ENCODE results near the gene AFF3.

Gene AFF3

DNA sequence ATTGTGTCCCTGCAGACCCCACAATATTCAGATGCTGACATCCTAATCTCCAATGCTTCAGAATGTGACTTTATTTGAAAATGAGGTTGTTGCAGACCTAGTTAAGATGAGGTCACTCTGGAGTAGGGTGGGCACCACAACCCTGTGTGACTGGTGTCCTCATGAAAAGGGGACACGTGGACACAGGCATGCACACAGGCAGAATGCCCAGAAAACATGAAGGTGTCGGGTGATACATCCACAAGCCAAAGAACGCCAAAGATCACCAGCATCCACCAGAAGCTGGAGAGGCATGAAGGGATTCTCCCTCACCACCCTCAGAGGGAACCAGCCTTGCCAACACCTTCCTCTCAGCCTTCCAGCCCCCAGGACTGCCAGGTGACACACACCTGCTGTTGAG, 69.3 kb downstream of the AFF3 start:
- DNase-seq (ENCODE audit: low read depth) = no peak
- TF ChIP-seq, protein P1, sequence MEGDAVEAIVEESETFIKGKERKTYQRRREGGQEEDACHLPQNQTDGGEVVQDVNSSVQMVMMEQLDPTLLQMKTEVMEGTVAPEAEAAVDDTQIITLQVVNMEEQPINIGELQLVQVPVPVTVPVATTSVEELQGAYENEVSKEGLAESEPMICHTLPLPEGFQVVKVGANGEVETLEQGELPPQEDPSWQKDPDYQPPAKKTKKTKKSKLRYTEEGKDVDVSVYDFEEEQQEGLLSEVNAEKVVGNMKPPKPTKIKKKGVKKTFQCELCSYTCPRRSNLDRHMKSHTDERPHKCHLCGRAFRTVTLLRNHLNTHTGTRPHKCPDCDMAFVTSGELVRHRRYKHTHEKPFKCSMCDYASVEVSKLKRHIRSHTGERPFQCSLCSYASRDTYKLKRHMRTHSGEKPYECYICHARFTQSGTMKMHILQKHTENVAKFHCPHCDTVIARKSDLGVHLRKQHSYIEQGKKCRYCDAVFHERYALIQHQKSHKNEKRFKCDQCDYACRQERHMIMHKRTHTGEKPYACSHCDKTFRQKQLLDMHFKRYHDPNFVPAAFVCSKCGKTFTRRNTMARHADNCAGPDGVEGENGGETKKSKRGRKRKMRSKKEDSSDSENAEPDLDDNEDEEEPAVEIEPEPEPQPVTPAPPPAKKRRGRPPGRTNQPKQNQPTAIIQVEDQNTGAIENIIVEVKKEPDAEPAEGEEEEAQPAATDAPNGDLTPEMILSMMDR (conservative IDR thresholded peaks at IDR 0.05; ENCODE audit: low read depth, low read length) = no peak
- no peak overlapping the region for H3K4me3 ChIP-seq (ENCODE audit: low read depth, low read length)

DNA sequence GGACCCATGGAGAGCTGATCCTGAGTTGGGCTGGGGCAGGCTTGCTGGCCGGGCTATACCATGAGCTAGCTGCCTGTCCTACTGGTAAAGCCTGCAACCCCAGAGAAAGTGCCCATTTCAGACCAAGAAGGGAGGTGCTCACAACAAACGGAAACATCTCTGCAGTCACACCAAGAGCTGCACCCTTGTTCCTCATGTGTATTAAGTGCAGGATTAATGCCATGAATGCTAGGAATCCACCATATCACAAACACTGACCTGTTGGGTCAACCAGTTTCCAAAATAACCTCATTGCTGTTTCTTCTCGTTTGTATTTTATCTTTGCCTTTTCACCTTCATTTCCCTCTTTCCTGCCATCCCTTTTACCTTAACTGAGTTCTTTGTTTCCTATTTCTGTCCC, 69.9 kb downstream of the AFF3 start:
- no peak overlapping the region for H3K4me3 ChIP-seq (ENCODE audit: low read depth, low read length)
- DNase-seq (ENCODE audit: low read depth) = no peak
- TF ChIP-seq, protein P1 (conservative IDR thresholded peaks at IDR 0.05; ENCODE audit: low read depth, low read length) = no peak

DNA sequence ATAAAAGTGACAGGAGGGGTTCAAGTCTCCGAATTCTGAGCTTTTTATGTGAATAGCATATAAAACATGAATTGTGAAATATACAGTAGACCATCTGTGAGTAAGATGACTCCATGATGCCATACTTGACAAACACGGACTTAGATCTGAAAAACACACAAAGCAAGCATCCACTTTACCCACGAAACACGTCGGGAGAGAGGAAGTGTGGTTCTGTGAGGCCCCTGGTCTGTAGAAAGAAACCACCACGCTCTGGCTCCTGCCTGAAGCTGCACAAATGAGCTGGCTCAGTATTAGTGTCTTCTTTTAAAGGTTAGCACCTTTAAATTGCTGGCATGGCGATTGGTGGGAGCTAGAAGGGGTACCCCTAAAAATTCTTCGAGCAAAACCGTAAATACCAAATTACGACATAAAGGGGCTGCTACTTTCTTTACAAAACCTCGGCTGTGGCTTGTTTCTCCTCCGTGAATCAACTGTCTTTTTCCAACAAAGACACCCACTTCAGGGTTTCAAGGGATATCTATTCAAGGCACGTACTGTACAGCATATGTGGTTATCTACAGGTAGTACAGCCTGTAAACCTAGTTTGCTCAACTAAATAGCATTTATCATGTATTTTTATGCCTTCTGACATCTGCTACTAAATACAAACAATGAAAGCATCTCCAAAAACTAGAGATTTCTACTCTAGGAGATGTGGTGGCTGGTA, 70.9 kb downstream of the AFF3 start:
- DNase-seq (ENCODE audit: low read depth) = no peak
- TF ChIP-seq, protein P1 (conservative IDR thresholded peaks at IDR 0.05; ENCODE audit: low read depth, low read length) = no peak
- H3K4me3 ChIP-seq (ENCODE audit: low read depth, low read length) = no peak overlapping the region

DNA sequence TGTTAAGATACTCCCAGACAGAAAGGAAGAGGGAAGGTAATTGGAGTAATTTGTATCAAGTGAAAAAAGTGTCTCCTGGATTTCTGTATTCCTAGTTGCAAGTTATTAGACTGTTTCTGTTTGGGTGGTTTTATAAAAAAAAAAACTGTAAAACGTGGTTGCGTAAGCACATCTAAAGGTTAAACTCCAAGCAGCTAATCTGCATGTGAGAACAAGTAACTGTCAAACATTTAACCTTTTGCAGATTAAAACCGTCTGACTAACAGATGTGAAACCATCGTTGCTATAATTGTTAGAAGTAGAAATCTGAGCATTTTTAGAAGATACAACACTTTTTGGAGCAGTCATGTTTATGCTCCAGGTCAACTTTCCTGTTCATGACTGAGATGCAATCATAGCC, 72.3 kb downstream of the AFF3 start:
- peak; percentile 64 for DNase-seq (ENCODE audit: low read depth)
- H3K4me3 ChIP-seq (ENCODE audit: low read depth, low read length) = no peak overlapping the region
- TF ChIP-seq, protein P1 (conservative IDR thresholded peaks at IDR 0.05; ENCODE audit: low read depth, low read length) = no peak

DNA sequence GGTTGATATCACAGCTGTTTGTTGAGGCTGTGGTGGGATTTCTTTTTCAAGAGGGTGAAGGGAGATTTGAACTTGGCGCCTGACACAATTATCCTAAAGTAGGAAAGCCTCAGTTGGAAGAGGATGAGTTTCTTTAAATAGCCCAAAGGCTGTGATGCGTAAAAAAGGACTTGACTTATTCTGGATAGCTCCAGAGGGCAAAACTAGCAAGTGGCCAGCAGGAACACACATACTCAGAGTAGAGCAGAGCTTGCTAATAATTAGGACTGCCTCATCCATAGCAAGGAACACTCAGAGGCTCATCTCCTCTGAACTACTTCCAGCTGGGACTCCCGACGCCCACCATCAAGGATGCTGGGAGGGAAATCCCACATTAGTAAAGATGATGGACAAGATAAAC, 74.0 kb downstream of the AFF3 start:
- no peak overlapping the region for H3K4me3 ChIP-seq (ENCODE audit: low read depth, low read length)
- no peak for DNase-seq (ENCODE audit: low read depth)
- TF ChIP-seq, protein P1 (conservative IDR thresholded peaks at IDR 0.05; ENCODE audit: low read depth, low read length) = no peak

DNA sequence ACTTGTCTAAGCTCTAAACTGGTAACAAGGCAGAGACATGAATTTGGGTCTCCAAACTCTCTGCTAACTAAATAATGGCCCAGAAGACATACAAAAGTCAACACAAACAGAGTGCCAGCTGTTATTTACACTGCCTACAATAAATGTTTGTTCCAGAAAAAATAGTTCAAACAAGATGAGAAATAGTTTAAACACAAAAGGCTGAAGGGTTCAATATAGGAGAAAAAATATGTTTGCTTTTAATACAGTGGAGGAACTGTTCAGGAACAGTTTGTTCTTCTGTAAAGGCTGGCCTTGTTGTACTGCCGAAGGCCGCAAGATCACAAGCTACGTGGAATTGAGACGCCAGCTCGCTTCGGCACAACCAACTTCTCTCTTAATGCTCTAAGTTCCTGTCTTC, 74.6 kb downstream of the AFF3 start:
- TF ChIP-seq, protein P1 (conservative IDR thresholded peaks at IDR 0.05; ENCODE audit: low read depth, low read length) = no peak
- H3K4me3 ChIP-seq (ENCODE audit: low read depth, low read length) = no peak overlapping the region
- no peak for DNase-seq (ENCODE audit: low read depth)

DNA sequence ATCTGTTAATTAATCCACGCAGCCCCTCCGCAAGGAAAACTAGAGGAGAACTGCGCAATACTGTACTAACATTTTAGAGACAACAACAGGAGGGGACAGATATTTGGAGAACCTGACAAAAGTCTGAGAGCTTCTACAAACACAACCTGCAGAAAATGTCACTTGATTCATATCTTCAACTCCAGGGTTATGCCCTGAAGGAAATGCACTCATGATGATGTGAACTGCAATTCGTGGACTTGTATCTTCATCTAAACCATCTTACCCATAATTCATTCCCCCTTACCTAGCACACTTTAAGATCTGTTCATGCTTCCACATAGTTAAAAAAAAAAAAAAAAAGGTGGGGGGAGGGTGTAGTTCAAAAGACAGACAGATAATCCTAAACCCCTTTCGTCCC, 75.5 kb downstream of the AFF3 start:
- TF ChIP-seq, protein P1 (conservative IDR thresholded peaks at IDR 0.05; ENCODE audit: low read depth, low read length) = no peak
- no peak overlapping the region for H3K4me3 ChIP-seq (ENCODE audit: low read depth, low read length)
- DNase-seq (ENCODE audit: low read depth) = no peak

Measured in choroid plexus epithelial cell (primary cell).